ENCODE data around the gene UBE2Q2. TPM values are rescaled to one million over a fixed set of nuclear protein-coding genes. Genes with fewer than 3 reads are reported as not detected.

UBE2Q2 gene
- total and polyA plus RNA-seq, 9 of the 15 experiments (the other 6 are each of a cell fraction or from before 2014, with no cell fraction given): 6.2 to 24.0 (median 16.2) TPM

GRCh38 chr15:75843678-75844581, 683 bp downstream of the UBE2Q2 start (continued):
- TF ChIP-seq MNT (conservative IDR thresholded peaks at IDR 0.05) (peak in 1 of 2 experiments; percentile 54; a peak in 2 of 4 replicates), BHLHE40 (IDR thresholded peaks at IDR 0.05; ENCODE audit: low read length) (peak; percentile 3; the same call in 1 of the 2 replicates), ZHX1 (conservative IDR thresholded peaks at IDR 0.05; ENCODE audit: low read length) (no peak), ZKSCAN8 (CRISPR knock-in tag; IDR thresholded peaks at IDR 0.05) (no peak), HNRNPUL1 (IDR thresholded peaks at IDR 0.05; ENCODE audit: low read length) (no peak), ZBTB7A (IDR thresholded peaks at IDR 0.05; ENCODE audit: borderline replicate concordance, control insufficient read depth, low read depth, low read length) (peak; percentile 38; the same call in 1 of the 2 replicates), ZKSCAN1 (IDR thresholded peaks at IDR 0.05; ENCODE audit: low read depth, low read length) (no peak), TAL1 (IDR thresholded peaks at IDR 0.05) (no peak), THRB (CRISPR knock-in tag; conservative IDR thresholded peaks at IDR 0.05) (no peak), ZNF354B (CRISPR knock-in tag; IDR thresholded peaks at IDR 0.05) (no peak), SRSF3 (IDR thresholded peaks at IDR 0.05; ENCODE audit: insufficient read depth, low read length) (no peak), MEF2D (tag; conservative IDR thresholded peaks at IDR 0.05; ENCODE audit: low read depth) (no peak), ID3 (CRISPR knock-in tag; IDR thresholded peaks at IDR 0.05) (no peak), ID3 (tag; IDR thresholded peaks at IDR 0.05) (0 out of 2 replicates have a peak, but pooled peaks have one; percentile 15), YY1 (IDR thresholded peaks at IDR 0.05; ENCODE audit: borderline replicate concordance in 1 of 3, control insufficient read depth in 1 of 3, extremely low read depth in 1 of 3, insufficient read depth in 3 of 3, insufficient read length in 1 of 3, insufficient replicate concordance in 2 of 3, low read depth in 1 of 3, low read length in 2 of 3) (peak in 2 of 3 experiments; percentile 18 to 62), E2F8 (IDR thresholded peaks at IDR 0.05; ENCODE audit: low read depth, partially characterized antibody) (peak; percentile 4), ELF4 (CRISPR knock-in tag; IDR thresholded peaks at IDR 0.05) (no peak)

All from K562 (cell line).